C1 segment of cervical spinal cord (tissue), 14 donors: ENCODE data around the gene LRRC19.

Experiments
- DNase-seq, 14 donors: peaks; one replicate each; lab custom pipeline; 2025; lab: John Stamatoyannopoulos, UW

The LRRC19 gene

DNA sequence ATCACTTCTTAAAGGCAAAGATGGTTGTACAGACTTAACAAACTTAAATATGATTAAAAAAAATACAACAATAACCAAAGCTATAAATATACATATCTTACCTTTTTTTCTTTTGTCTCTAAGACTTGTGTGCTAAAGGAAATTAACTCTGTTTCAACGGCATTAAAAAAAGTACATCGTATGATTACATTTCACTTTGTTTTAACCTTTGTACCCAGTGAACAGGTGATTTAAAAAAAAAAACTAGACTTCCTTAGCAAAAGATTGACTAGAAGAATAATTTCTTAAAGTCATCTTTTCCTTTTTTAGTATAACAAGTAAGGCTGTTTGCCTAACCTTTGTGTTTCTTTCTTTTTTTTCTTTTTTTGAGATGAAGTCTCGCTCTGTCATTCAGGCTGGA is at the start of gene LRRC19:
LRRC19 (minus strand) TSS at position 182 of the 400 bp plus-strand sequence. CDS start 5,978 bp downstream, outside the sequence.
- DNase-seq = no peak

DNA sequence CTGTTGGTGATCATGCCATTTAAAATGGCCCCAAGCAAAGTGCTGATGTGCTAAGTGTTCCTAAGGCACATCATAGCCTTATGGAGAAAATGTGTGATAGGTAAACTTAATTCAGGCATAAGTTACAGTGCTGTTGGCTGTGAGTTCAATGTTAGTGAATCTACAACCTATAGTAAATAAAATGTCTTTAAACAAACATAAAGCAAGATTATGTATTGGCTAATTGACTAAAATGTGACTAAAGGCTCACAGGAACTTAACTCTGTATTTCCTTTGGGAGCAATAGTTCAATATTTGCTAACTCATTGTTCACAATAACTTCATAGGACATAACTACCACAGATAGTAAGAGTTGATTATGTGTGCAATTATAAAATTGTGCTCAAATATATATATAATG is 49.4 kb upstream of the LRRC19 start:
- DNase-seq = no peak

DNA sequence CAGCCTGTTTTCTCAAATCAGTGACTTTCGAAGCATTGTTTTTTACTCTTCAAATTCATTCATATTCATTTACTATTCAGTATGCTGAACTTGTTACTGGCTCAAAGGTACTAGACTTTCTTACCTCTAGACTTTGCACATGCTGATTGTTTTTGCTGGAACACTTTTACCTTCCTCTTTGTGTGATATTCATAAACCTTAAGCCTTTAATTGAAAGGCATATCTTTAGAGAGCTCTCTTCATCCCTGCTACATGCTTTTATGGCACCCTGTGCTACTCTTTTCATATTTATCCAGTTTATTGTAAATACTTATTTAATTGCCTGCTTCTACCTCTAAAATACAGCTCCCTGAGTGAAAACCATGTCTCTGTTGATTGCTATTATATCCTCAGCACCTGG is 48.7 kb upstream of the LRRC19 start:
- DNase-seq = no peak

- DNase-seq = no peak
Measured at GRCh38 chr9:27053369-27054022, 48.0 kb upstream of the LRRC19 start.

DNA sequence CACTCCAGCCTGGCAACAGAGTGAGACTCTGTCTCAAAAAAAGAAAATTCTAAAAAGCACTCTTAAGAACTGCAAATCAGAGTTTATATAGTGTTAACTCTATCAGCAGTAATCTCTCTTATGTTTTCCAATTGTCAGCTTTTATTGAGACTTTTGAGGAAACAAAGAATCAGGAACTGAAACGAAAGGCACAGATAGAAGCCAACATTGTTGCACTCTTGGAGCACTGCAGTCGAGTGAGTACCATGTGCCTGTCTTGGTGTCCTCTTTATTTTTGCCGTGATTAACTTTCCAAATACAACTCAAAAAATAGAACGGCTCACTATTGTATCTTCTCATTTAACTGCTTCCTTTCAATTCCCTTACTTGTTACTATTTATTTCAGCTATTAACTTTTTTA is 41.7 kb upstream of the LRRC19 start:
- DNase-seq = no peak

DNA sequence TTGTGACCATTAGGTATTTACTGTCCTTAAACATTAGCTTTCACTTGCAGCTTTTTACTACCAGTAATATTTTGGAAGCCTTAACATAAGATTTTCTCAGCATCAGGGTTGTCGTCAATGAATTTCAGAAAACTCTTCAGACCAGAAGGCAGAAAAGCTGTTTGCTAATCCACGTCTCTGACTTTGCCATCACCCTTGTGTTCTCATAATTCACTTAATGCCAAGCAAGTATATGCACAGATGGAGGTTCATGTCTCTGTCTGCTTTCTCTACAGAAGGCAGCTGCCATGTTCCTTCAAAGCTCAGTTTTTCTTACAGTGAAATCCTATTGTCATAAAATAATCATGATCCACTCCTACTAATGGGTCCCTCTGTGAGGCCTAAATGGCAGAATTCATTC is 37.7 kb upstream of the LRRC19 start:
- no peak for DNase-seq

DNA sequence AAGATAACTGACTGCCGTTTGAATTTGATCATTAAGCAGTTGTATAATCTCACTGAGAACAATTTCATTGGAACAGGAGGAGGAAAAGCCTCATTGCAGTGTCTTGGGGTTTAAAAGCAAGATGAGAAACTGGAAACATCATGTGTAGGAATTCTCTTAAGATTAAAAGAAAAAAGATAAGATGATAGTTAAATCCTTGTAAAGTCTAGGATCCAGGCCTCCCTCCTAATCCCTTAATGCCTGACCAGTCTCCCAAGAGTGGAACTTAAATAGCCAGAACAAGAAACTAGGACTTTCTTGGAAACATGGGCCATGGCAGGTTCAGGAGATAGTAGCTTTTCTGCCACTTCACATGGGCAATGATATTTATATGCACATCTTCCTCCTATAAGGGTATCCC is 37.0 kb upstream of the LRRC19 start:
- DNase-seq = no peak

DNA sequence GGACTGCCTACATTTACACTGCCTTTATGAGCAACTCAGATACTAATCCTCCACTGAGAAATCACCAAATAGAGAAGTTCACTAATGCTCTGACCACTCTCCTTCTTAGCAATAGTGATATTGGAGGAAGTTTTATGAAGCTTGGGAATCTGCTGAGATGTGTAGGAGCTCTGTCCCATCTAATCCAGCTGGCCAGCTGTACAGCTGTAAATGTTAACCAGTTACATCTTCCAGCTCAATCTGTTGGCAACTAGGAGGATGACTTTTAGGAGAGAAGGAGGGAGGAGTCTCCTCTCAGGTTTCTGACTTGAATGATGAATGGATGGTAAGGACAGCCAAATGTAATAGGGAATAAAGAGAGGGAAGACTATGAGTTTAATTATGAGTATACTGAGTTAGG is 36.3 kb upstream of the LRRC19 start:
- DNase-seq = no peak

- DNase-seq = no peak
Measured at GRCh38 chr9:27037499-27037898, 32.0 kb upstream of the LRRC19 start.

DNA sequence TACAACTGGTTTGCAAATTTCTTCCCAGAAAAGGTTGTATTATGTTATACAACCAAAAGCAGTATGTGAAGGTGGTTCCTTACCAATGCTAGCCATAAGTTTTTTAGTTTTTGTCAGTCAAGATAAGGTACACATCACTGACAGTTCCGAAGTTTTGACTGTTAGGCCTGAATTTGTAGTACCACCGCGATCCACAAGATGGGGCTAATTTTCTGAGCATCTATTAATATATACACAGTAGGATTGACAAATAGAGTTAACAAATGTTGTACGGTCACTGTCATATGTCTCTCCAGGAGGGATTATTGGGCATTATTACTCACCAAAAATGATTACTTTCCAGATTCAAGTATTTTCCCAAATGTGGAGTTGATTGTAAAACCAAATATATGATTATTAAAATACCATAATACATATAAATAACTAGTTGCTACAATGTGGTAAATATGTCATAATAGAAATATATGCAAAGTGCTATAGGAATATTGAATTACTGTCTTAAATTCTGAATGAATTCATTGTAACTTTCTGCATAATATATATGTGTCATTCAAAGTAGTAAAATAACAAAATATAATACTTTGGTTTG is 28.4 kb upstream of the LRRC19 start:
- DNase-seq = peak in 2 of 14 donors; percentile 3 to 7

GRCh38 chr9:27029186-27029585 is 23.7 kb upstream of the LRRC19 start:
- DNase-seq = no peak

- DNase-seq = no peak
Measured at GRCh38 chr9:27022920-27023319, 17.4 kb upstream of the LRRC19 start.

DNA sequence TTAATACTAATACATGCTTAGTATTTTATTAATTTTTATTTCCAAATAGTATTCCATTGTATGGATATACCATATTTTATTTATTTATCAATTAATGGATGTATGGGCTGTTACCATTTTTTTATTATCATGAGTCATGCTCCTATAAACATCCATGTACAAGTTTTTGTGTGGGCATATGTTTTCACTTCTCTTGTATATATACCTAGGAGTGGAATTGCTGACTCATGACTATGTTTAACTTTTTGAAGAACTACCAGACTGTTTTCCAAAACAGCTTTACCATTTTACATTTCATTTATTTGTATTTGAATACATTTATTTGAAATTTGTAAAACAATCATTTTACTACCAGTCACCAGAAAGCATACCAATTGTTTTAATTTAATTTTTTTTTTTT is 14.1 kb upstream of the LRRC19 start:
- no peak for DNase-seq

- no peak for DNase-seq
Measured at GRCh38 chr9:27003426-27004077, 1.9 kb downstream of the LRRC19 start.

DNA sequence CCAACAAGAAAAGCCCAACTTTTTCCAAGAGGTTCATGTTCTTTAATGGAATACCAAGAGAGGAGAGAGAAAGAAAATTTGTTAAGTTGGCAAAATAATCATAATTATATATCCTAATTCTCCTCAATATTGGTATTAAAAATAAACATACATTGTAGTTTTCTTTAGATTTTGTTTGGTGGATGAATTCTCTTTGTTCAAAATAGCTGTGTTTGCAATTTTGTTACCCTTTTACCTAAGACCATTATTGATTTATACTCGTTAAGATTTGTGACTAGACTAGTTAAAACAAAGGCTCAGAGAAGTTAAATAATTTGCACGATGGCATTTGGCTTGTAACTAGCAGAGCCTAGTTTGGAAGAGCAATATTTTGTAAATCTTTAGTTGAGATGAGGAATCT is 9.7 kb downstream of the LRRC19 start:
- DNase-seq = no peak

DNA sequence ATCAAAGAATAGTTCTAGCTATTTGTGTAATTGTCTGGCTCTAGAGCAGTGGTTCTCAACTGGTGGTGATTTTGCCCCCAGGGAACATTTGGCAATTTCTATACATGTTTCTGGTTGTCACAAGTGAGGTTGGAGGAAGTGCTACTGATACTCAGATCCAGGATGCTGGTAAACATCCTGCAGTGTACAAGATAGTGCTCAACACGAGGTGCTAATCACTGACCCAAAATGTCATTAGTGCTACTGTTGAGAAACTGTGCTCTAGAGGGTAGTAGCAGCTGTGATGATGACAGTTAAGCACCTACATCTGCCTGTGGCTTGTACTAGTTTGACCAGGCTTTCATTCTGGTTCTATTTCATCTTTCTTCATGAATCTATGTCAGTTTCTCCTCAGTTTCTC is 22.1 kb downstream of the LRRC19 start:
- DNase-seq = no peak

DNA sequence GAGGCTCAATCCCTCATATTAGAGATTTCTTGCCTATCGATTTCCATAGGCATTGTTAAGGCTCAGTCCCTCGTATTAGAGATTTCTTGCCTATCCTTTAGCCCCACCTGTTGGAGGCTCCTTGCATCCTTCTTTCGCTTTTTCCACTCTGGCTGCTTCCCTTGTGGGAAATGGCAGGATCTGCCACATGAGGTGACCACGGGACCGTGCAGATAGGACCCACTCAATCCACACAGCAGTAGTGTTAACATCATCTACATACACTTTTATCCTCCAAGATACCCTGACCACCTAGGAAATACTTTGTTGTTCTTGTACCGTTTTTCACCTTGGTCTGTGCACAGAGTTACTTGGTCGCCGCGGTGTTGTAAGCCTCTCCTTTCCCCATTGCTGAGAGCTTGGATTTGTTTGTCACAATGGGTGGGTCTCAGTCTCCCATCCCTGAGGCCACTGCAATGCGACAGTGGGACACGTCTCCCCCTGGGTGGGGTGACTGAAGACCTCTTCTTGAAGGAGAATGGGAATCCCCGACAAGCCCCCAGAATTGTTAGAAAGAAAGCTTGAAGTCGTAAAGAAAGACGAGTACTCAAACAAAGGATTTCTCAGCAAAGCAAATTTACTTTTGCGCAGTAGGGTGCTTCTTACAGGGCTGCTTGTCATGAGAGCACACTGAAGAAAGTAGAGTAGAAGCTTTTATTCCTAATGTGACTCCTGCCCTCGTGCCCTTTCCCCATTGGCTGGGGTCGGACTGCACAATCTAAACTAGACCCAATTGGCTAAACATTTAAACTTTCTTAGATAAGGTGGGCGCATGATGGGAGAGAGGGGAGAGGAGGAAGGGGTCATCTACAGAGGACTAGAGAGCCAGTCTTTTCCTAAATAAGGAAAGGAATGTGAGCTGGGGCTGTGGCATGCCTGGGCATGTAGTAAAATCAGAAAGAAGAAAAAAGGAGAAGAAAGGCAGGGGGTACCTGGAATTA is 29.5 kb downstream of the LRRC19 start:
- DNase-seq = peak in 1 of 14 donors; percentile 1

DNA sequence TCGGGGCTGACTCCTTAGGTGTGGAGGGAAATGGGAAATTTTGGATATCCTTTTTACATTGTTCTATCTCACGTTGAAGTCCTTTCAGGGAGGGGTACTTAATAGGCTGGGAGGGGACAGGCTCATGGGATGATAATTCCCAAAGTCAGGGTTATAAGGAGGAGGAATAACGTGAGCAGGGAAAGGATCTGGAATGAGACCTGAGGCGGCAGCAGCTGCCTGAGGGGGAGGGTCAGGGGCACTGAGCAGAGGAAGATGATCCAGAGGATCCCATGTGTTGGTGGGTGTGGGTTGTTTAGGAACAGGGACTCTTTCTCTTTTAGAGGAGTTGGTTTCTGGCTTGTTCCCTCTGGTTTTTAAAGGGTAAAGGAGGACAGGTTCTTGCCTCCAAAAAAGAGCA is 30.5 kb downstream of the LRRC19 start:
- no peak for DNase-seq

- DNase-seq = no peak
Measured at GRCh38 chr9:26973989-26974388, 31.5 kb downstream of the LRRC19 start.

DNA sequence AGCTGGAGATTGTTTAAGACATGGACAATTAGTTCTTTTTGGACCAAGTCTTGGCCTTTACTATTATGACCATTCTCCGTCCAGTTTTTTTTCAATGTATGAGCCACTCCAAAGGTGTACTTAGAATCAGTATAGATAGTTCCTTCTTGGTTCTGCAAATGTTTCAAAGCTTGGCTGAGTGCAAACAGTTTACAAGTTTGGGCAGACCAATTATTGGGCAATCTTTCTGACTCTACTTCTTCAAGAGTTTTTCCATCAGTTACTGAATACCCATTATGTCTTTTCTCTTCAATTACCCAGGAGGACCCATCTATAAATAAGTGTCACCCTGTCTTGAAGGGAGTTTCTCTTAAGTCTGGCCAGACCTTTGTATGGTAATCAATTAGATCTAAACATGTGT is 33.8 kb downstream of the LRRC19 start:
- no peak for DNase-seq

DNA sequence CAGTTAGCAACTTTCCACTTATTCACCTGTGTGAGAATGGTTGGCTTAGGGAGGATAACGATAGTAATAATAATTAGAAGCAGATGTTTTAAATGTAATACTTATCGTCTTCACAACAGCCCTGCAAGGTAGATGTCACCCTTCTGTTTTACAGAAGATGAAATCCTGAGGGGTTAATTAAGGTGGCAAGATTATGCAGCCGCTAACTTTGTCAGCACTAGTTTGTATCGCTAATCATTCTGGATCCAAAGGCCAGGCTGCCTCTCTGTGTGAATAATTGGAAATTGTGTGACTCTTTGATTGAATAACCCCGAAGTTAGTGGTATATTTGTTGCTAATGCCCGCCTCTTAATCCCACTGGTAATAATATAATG is 48.6 kb downstream of the LRRC19 start:
- DNase-seq = no peak
